Amygdala (tissue), 56 donors: ENCODE data around the gene SLC39A2.
"Not testable (repeated sequence)": the region's sequence is repeated elsewhere in the genome, so short reads cannot be mapped to it uniquely, and the experiment has no call there.

Source experiments
- DNase-seq, 56 donors: peaks; one replicate each; lab custom pipeline; 2025; lab: John Stamatoyannopoulos, UW

The SLC39A2 gene

GRCh38 chr14:20996521-20996920 is 2.6 kb upstream of the SLC39A2 start:
- DNase-seq: no peak

- DNase-seq: no peak
Measured at GRCh38 chr14:20997115-20997514, 2.0 kb upstream of the SLC39A2 start.

GRCh38 chr14:20997564-20997963 is 1.5 kb upstream of the SLC39A2 start:
- DNase-seq: no peak

GRCh38 chr14:20998139-20998538 is 954 bp upstream of the SLC39A2 start:
- DNase-seq: no peak

GRCh38 chr14:20999591-20999990 is 498 bp downstream of the SLC39A2 start:
- DNase-seq: no peak

- no peak for DNase-seq
Measured at GRCh38 chr14:21001218-21001617, 2.1 kb downstream of the SLC39A2 start.

GRCh38 chr14:21003788-21004346 is 4.8 kb downstream of the SLC39A2 start:
- DNase-seq: no peak

- DNase-seq: not testable (repeated sequence)
Measured at GRCh38 chr14:21009721-21010120, 10.6 kb downstream of the SLC39A2 start.

GRCh38 chr14:21011136-21011535 is 12.0 kb downstream of the SLC39A2 start:
- no peak for DNase-seq

- peak; percentile 24 to 96 (median 75) for DNase-seq
Measured at GRCh38 chr14:21014761-21015190, 15.7 kb downstream of the SLC39A2 start.

- DNase-seq: peak in 2 of 56 donors; percentile 11 to 20
Measured at GRCh38 chr14:21015312-21015711, 16.2 kb downstream of the SLC39A2 start.

GRCh38 chr14:21016413-21017190 is 17.5 kb downstream of the SLC39A2 start:
- no peak for DNase-seq

- DNase-seq: peak in 2 of 56 donors; percentile 13 to 19
Measured at GRCh38 chr14:21017528-21018245, 18.6 kb downstream of the SLC39A2 start.

- no peak for DNase-seq
Measured at GRCh38 chr14:21018286-21018685, 19.2 kb downstream of the SLC39A2 start.

- no peak for DNase-seq
Measured at GRCh38 chr14:21018781-21019180, 19.7 kb downstream of the SLC39A2 start.

GRCh38 chr14:21019366-21019765 is 20.3 kb downstream of the SLC39A2 start:
- DNase-seq: no peak

GRCh38 chr14:21020977-21021545 is 22.0 kb downstream of the SLC39A2 start:
- DNase-seq: no peak

GRCh38 chr14:21022686-21023085 is 23.6 kb downstream of the SLC39A2 start:
- DNase-seq: no peak

GRCh38 chr14:21023174-21023573 is 24.1 kb downstream of the SLC39A2 start:
- DNase-seq: peak in 13 of 56 donors; percentile 11 to 49 (median 29)

- no peak for DNase-seq
Measured at GRCh38 chr14:21023817-21024584, 24.9 kb downstream of the SLC39A2 start.
